Measurements from ENCODE around the gene PDK2. TPM values are rescaled to one million over a fixed set of nuclear protein-coding genes. Genes with fewer than 3 reads are reported as not detected.
"Not testable (repeated sequence)": the region's sequence is repeated elsewhere in the genome, so short reads cannot be mapped to it uniquely, and the experiment has no call there.

PDK2 gene
- total RNA-seq, 5 donors from 2014 or later (not counting 1 experiment from before 2014, with no cell fraction given): 18.8 to 37.2 (median 30.0) TPM

- H3K4me1 Mint-ChIP-seq: peaks cover 10 to 19% (median 15%) of the 10 kb centered on the region in 3 donors
- DNase-seq; H3K4me3 Mint-ChIP-seq; H3K4me1 ChIP-seq (ENCODE audit: control insufficient read depth in 1 of 2, extremely low read depth in 1 of 2, insufficient read depth in 2 of 2, low read length in 2 of 2); H3K9me3 ChIP-seq; H3K27ac ChIP-seq (ENCODE audit: low read length); H3K4me3 ChIP-seq (ENCODE audit: control insufficient read depth in 1 of 2, extremely low read depth in 1 of 2, low read length in 1 of 2); H3K27ac Mint-ChIP-seq; POLR2A ChIA-PET; H3K27me3 Mint-ChIP-seq; CTCF ChIA-PET; H3K36me3 Mint-ChIP-seq; ATAC-seq (replicated peaks in 1 of 4); H3K36me3 ChIP-seq (ENCODE audit: control insufficient read depth in 2 of 2, extremely low read depth in 1 of 2, insufficient read depth in 1 of 2, low read length in 1 of 2); H3K9me3 Mint-ChIP-seq: not testable (repeated sequence)
- WGBS (ENCODE audit: insufficient coverage): 100% methylated on average over 3 of the region's 10 CpGs
- H3K27me3 ChIP-seq (replicated peaks in 1 of 2; ENCODE audit: control insufficient read depth in 2 of 2, extremely low read depth in 1 of 2, insufficient read depth in 2 of 2, low read length in 1 of 2): peaks cover 0 to 16% of the 10 kb centered on the region in 2 experiments
Observed at GRCh38 chr17:50061713-50062045, 33.5 kb upstream of the PDK2 start.

GRCh38 chr17:50062293-50063243 lies 32.6 kb upstream of the PDK2 start:
- Mint-ChIP-seq H3K36me3 (peaks cover 8% of the 10 kb centered on the region), H3K27me3 (peaks cover 0 to 3% of the 10 kb centered on the region in 2 donors), H3K9me3 (no peaks in the 10 kb centered on the region), H3K4me3 (no peak overlapping the region), H3K4me1 (peaks cover 3 to 10% (median 8%) of the 10 kb centered on the region in 3 donors), H3K27ac (no peak overlapping the region)
- H3K4me1 ChIP-seq (ENCODE audit: control insufficient read depth in 1 of 2, extremely low read depth in 1 of 2, insufficient read depth in 2 of 2, low read length in 2 of 2): peaks cover 0 to under 1% of the 10 kb centered on the region in 2 experiments
- no peak for ATAC-seq (replicated peaks in 1 of 4)
- ChIA-PET CTCF (no interaction called here), POLR2A (no interaction called here)
- no peak overlapping the region for H3K4me3 ChIP-seq (ENCODE audit: control insufficient read depth in 1 of 2, extremely low read depth in 1 of 2, low read length in 1 of 2)
- H3K36me3 ChIP-seq (ENCODE audit: control insufficient read depth in 2 of 2, extremely low read depth in 1 of 2, insufficient read depth in 1 of 2, low read length in 1 of 2): no peaks in the 10 kb centered on the region
- peaks cover 0 to 13% of the 10 kb centered on the region in 2 experiments for H3K27me3 ChIP-seq (replicated peaks in 1 of 2; ENCODE audit: control insufficient read depth in 2 of 2, extremely low read depth in 1 of 2, insufficient read depth in 2 of 2, low read length in 1 of 2)
- 80% methylated on average over 9 of the region's 10 CpGs for WGBS (ENCODE audit: insufficient coverage)
- H3K27ac ChIP-seq (ENCODE audit: low read length): no peak overlapping the region
- DNase-seq: no peak
- no peaks in the 10 kb centered on the region for H3K9me3 ChIP-seq

- H3K36me3 Mint-ChIP-seq: peaks cover 10% of the 10 kb centered on the region
- CTCF ChIA-PET: interaction anchor here in 1 of 2 donors (0.5 kb wide), 1 partner anchor 136 kb away, joined by 4 read pairs; no protein-coding TSS in a partner anchor
- H3K4me3 ChIP-seq (ENCODE audit: control insufficient read depth in 1 of 2, extremely low read depth in 1 of 2, low read length in 1 of 2): no peak overlapping the region
- DNase-seq (no peak), ATAC-seq (replicated peaks in 1 of 4) (no peak)
- H3K4me1 ChIP-seq (ENCODE audit: control insufficient read depth in 1 of 2, extremely low read depth in 1 of 2, insufficient read depth in 2 of 2, low read length in 2 of 2): no peaks in the 10 kb centered on the region
- H3K27ac ChIP-seq (ENCODE audit: low read length): no peak overlapping the region
- POLR2A ChIA-PET: no interaction called here
- peaks cover 0 to under 1% of the 10 kb centered on the region in 2 donors for H3K27me3 Mint-ChIP-seq
- no peaks in the 10 kb centered on the region for H3K9me3 Mint-ChIP-seq
- H3K4me1 Mint-ChIP-seq: peaks cover 0 to 5% (median 0%) of the 10 kb centered on the region in 3 donors
- peaks cover 0 to 8% of the 10 kb centered on the region in 2 experiments for H3K27me3 ChIP-seq (replicated peaks in 1 of 2; ENCODE audit: control insufficient read depth in 2 of 2, extremely low read depth in 1 of 2, insufficient read depth in 2 of 2, low read length in 1 of 2)
- H3K4me3 Mint-ChIP-seq: no peak overlapping the region
- WGBS (ENCODE audit: insufficient coverage): 100% methylated on average over 4 of the region's 8 CpGs
- H3K27ac Mint-ChIP-seq: no peak overlapping the region
- H3K9me3 ChIP-seq: no peaks in the 10 kb centered on the region
- peaks cover 0 to 3% of the 10 kb centered on the region in 2 donors for H3K36me3 ChIP-seq (ENCODE audit: control insufficient read depth in 2 of 2, extremely low read depth in 1 of 2, insufficient read depth in 1 of 2, low read length in 1 of 2)
Observed at GRCh38 chr17:50063561-50064252, 31.4 kb upstream of the PDK2 start.

GRCh38 chr17:50064253-50065001 lies 30.7 kb upstream of the PDK2 start:
- no peaks in the 10 kb centered on the region for H3K27me3 Mint-ChIP-seq
- ATAC-seq (replicated peaks in 1 of 4): no peak
- no peak overlapping the region for H3K27ac ChIP-seq (ENCODE audit: low read length)
- no peaks in the 10 kb centered on the region for H3K9me3 Mint-ChIP-seq
- no peak for DNase-seq
- H3K4me3 ChIP-seq (ENCODE audit: control insufficient read depth in 1 of 2, extremely low read depth in 1 of 2, low read length in 1 of 2): no peak overlapping the region
- no peak overlapping the region for H3K4me3 Mint-ChIP-seq
- no peaks in the 10 kb centered on the region for H3K9me3 ChIP-seq
- peaks cover 0 to 5% of the 10 kb centered on the region in 2 experiments for H3K27me3 ChIP-seq (replicated peaks in 1 of 2; ENCODE audit: control insufficient read depth in 2 of 2, extremely low read depth in 1 of 2, insufficient read depth in 2 of 2, low read length in 1 of 2)
- H3K4me1 ChIP-seq (ENCODE audit: control insufficient read depth in 1 of 2, extremely low read depth in 1 of 2, insufficient read depth in 2 of 2, low read length in 2 of 2): no peaks in the 10 kb centered on the region
- H3K36me3 Mint-ChIP-seq: peaks cover 10% of the 10 kb centered on the region
- POLR2A ChIA-PET: no interaction called here
- CTCF ChIA-PET: interaction anchor here in 1 of 2 donors (0.5 kb wide), 2 partner anchors 136 to 245 kb away, joined by 4 read pairs; no protein-coding TSS in a partner anchor
- H3K36me3 ChIP-seq (ENCODE audit: control insufficient read depth in 2 of 2, extremely low read depth in 1 of 2, insufficient read depth in 1 of 2, low read length in 1 of 2): peaks cover 0 to 3% of the 10 kb centered on the region in 2 donors
- H3K4me1 Mint-ChIP-seq: peaks cover 0 to 2% (median 0%) of the 10 kb centered on the region in 3 donors
- WGBS (ENCODE audit: insufficient coverage): 75% methylated on average over 6 of the region's 20 CpGs
- H3K27ac Mint-ChIP-seq: no peak overlapping the region

GRCh38 chr17:50065056-50065455 lies 30.1 kb upstream of the PDK2 start:
- Histone ChIP-seq H3K27ac (ENCODE audit: low read length) (no peak overlapping the region), H3K4me3 (ENCODE audit: control insufficient read depth in 1 of 2, extremely low read depth in 1 of 2, low read length in 1 of 2) (no peak overlapping the region), H3K9me3 (no peaks in the 10 kb centered on the region), H3K27me3 (replicated peaks in 1 of 2; ENCODE audit: control insufficient read depth in 2 of 2, extremely low read depth in 1 of 2, insufficient read depth in 2 of 2, low read length in 1 of 2) (peaks cover 0 to 1% of the 10 kb centered on the region in 2 experiments), H3K36me3 (ENCODE audit: control insufficient read depth in 2 of 2, extremely low read depth in 1 of 2, insufficient read depth in 1 of 2, low read length in 1 of 2) (peaks cover 0 to 3% of the 10 kb centered on the region in 2 donors), H3K4me1 (ENCODE audit: control insufficient read depth in 1 of 2, extremely low read depth in 1 of 2, insufficient read depth in 2 of 2, low read length in 2 of 2) (no peaks in the 10 kb centered on the region)
- POLR2A ChIA-PET: no interaction called here
- H3K4me3 Mint-ChIP-seq: no peak overlapping the region
- H3K27ac Mint-ChIP-seq: no peak overlapping the region
- no peaks in the 10 kb centered on the region for H3K27me3 Mint-ChIP-seq
- 89% methylated on average over 2 of the region's 3 CpGs for WGBS (ENCODE audit: insufficient coverage)
- no peaks in the 10 kb centered on the region for H3K9me3 Mint-ChIP-seq
- H3K36me3 Mint-ChIP-seq: peaks cover 13% of the 10 kb centered on the region
- H3K4me1 Mint-ChIP-seq: no peaks in the 10 kb centered on the region
- no peak for ATAC-seq (replicated peaks in 1 of 4)
- DNase-seq: no peak
- CTCF ChIA-PET: no interaction called here

GRCh38 chr17:50066995-50067394 lies 28.2 kb upstream of the PDK2 start:
- Mint-ChIP-seq H3K4me1 (no peaks in the 10 kb centered on the region), H3K4me3 (no peak overlapping the region), H3K36me3 (peaks cover 25% of the 10 kb centered on the region), H3K27ac (no peak overlapping the region), H3K27me3 (no peaks in the 10 kb centered on the region), H3K9me3 (no peaks in the 10 kb centered on the region)
- Histone ChIP-seq H3K27me3 (replicated peaks in 1 of 2; ENCODE audit: control insufficient read depth in 2 of 2, extremely low read depth in 1 of 2, insufficient read depth in 2 of 2, low read length in 1 of 2) (no peaks in the 10 kb centered on the region), H3K4me3 (ENCODE audit: control insufficient read depth in 1 of 2, extremely low read depth in 1 of 2, low read length in 1 of 2) (no peak overlapping the region), H3K9me3 (no peaks in the 10 kb centered on the region), H3K27ac (ENCODE audit: low read length) (no peak overlapping the region), H3K4me1 (ENCODE audit: control insufficient read depth in 1 of 2, extremely low read depth in 1 of 2, insufficient read depth in 2 of 2, low read length in 2 of 2) (no peaks in the 10 kb centered on the region), H3K36me3 (ENCODE audit: control insufficient read depth in 2 of 2, extremely low read depth in 1 of 2, insufficient read depth in 1 of 2, low read length in 1 of 2) (peaks cover 0 to 3% of the 10 kb centered on the region in 2 donors)
- ChIA-PET CTCF (interaction anchor here in 1 of 2 donors (1.0 kb wide), 1 partner anchor 27 kb away, joined by 3 read pairs; no protein-coding TSS in a partner anchor), POLR2A (no interaction called here)
- ATAC-seq (replicated peaks in 1 of 4): no peak
- no peak for DNase-seq
- WGBS (ENCODE audit: insufficient coverage): no CpG with 5 or more reads among the region's 2 CpGs

Measured in T-cell (primary cell).